ENCODE measurements around the gene CUL1.
"Not testable (repeated sequence)": the region's sequence is repeated elsewhere in the genome, so short reads cannot be mapped to it uniquely, and the experiment has no call there.

The CUL1 gene

DNA sequence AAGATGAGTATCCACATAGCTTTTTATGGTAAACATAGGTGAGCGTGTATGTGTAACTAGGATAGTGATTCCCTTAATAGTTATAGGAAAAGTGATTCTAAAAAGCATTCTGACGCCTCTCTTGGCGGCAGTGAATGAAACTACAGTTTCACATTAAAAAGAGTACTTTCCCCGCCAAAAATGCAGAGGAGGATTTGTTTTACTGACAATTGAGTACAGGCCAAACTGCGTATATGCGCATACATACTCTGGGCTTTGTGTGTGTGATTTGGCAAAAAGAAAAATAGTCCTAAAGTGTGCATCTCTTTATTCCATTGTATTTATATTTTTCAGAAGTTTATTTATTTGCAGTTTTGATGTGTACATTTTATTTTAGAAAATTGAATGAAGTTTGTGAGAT, 10.3 kb downstream of the CUL1 start:
- no peak for FAIRE-seq
- no peak for DNase-seq (ENCODE audit: insufficient read length)
- TF ChIP-seq POLR2AphosphoS5 (IDR thresholded peaks at IDR 0.05; ENCODE audit: low read depth, low read length) (no peak), POLR2A (IDR thresholded peaks at IDR 0.05; ENCODE audit: low read depth, low read length) (no peak), TAF1 (IDR thresholded peaks at IDR 0.05; ENCODE audit: borderline replicate concordance, low read depth, low read length) (no peak)

DNA sequence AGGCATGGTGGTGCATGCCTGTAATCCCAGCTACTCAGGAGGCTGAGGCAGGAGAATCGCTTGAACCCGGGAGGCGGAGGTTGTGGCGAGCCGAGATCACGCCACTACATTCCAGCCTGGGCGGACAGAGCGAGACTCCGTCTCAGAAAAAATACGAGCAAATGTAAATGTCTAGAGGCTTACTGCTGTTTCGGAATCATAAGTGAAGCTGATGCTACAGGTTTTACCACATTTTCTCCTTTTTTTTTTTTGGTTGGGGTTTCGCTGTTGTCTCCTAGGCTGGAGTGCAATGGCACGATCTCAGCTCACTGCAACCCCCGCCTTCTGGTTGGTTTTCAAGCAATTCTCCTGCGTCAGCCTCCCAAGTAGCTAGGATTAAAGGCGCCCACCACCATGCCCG, 11.7 kb downstream of the CUL1 start:
- DNase-seq (ENCODE audit: insufficient read length); FAIRE-seq: not testable (repeated sequence)

- no peak for TF ChIP-seq TAF1 (IDR thresholded peaks at IDR 0.05; ENCODE audit: borderline replicate concordance, low read depth, low read length)
- no peak for TF ChIP-seq POLR2AphosphoS5 (IDR thresholded peaks at IDR 0.05; ENCODE audit: low read depth, low read length)
- TF ChIP-seq POLR2A (IDR thresholded peaks at IDR 0.05; ENCODE audit: low read depth, low read length), result no peak
- FAIRE-seq (peak; percentile 44), DNase-seq (ENCODE audit: insufficient read length) (no peak)
These were observed 12.7 kb downstream of the CUL1 start for GRCh38 chr7:148711191-148712102.

DNA sequence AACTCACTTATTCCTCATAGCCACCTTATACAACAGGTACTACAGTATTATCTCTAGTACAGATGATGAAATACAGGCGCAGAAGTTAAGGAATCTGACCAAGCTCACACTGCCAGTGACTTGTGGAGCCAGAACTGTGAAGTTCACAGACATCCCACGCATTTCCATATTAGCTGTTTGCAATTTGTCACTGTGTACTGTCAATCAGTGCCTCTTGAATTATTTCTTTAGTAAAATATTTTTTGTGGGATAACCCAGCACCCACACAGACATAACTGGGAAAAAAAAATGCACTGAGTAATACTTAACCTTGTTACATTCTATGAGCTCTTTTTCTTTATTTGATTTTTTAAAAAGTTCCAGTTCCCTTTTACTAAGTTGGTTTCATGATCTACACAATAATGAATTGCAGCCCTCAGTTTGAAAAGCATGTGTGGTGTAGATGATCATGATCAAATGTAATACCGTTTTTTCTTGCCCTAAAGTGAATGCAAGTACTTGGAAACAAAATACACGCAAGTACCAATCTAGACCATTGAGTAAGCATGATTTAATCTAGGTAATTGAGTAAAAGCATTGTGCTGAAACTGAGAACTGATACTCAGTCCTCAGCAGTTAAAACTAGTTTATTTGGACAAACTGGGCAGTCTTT, 14.1 kb downstream of the CUL1 start:
- no peak for DNase-seq (ENCODE audit: insufficient read length)
- FAIRE-seq, result peak; percentile 78
- TF ChIP-seq POLR2AphosphoS5 (IDR thresholded peaks at IDR 0.05; ENCODE audit: low read depth, low read length) (no peak), TAF1 (IDR thresholded peaks at IDR 0.05; ENCODE audit: borderline replicate concordance, low read depth, low read length) (no peak), POLR2A (IDR thresholded peaks at IDR 0.05; ENCODE audit: low read depth, low read length) (no peak)

- no peak for DNase-seq (ENCODE audit: insufficient read length)
- TF ChIP-seq POLR2AphosphoS5 (IDR thresholded peaks at IDR 0.05; ENCODE audit: low read depth, low read length) (no peak), POLR2A (IDR thresholded peaks at IDR 0.05; ENCODE audit: low read depth, low read length) (no peak), TAF1 (IDR thresholded peaks at IDR 0.05; ENCODE audit: borderline replicate concordance, low read depth, low read length) (no peak)
- FAIRE-seq, result no peak
These were observed 15.8 kb downstream of the CUL1 start for GRCh38 chr7:148714498-148714897.

DNA sequence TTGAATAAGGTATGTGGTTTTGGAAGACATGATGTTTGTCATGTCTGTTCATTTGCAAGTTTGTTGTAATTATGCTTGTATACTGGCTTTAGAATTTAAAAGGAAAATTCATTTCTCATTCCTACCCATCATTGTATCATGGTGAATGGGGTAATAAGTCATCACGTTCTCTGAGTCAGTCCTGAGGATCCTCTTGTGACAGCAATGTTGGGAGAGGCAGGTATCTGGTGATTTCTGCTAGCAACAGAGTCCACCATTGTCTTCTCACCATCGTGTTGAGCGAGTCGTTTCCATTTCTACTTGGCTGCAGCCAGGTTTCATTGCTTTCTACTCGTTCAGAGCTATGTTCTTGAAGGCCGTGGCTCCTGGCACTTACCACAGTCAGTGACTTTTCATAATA, 16.3 kb downstream of the CUL1 start:
- TF ChIP-seq POLR2AphosphoS5 (IDR thresholded peaks at IDR 0.05; ENCODE audit: low read depth, low read length) (no peak), POLR2A (IDR thresholded peaks at IDR 0.05; ENCODE audit: low read depth, low read length) (no peak), TAF1 (IDR thresholded peaks at IDR 0.05; ENCODE audit: borderline replicate concordance, low read depth, low read length) (no peak)
- DNase-seq (ENCODE audit: insufficient read length), result no peak
- no peak for FAIRE-seq

- TF ChIP-seq TAF1 (IDR thresholded peaks at IDR 0.05; ENCODE audit: borderline replicate concordance, low read depth, low read length), result no peak
- no peak for TF ChIP-seq POLR2A (IDR thresholded peaks at IDR 0.05; ENCODE audit: low read depth, low read length)
- TF ChIP-seq POLR2AphosphoS5 (IDR thresholded peaks at IDR 0.05; ENCODE audit: low read depth, low read length), result no peak
- DNase-seq (ENCODE audit: insufficient read length), result no peak
- no peak for FAIRE-seq
These were observed 18.6 kb downstream of the CUL1 start for GRCh38 chr7:148717266-148717793.

GRCh38 chr7:148718431-148718830, 19.7 kb downstream of the CUL1 start:
- TF ChIP-seq POLR2A (IDR thresholded peaks at IDR 0.05; ENCODE audit: low read depth, low read length) (no peak), POLR2AphosphoS5 (IDR thresholded peaks at IDR 0.05; ENCODE audit: low read depth, low read length) (no peak), TAF1 (IDR thresholded peaks at IDR 0.05; ENCODE audit: borderline replicate concordance, low read depth, low read length) (no peak)
- DNase-seq (ENCODE audit: insufficient read length) (no peak), FAIRE-seq (no peak)

GRCh38 chr7:148719753-148720152, 21.1 kb downstream of the CUL1 start:
- DNase-seq (ENCODE audit: insufficient read length) (no peak), FAIRE-seq (no peak)
- TF ChIP-seq POLR2A (IDR thresholded peaks at IDR 0.05; ENCODE audit: low read depth, low read length) (no peak), POLR2AphosphoS5 (IDR thresholded peaks at IDR 0.05; ENCODE audit: low read depth, low read length) (no peak), TAF1 (IDR thresholded peaks at IDR 0.05; ENCODE audit: borderline replicate concordance, low read depth, low read length) (no peak)

DNA sequence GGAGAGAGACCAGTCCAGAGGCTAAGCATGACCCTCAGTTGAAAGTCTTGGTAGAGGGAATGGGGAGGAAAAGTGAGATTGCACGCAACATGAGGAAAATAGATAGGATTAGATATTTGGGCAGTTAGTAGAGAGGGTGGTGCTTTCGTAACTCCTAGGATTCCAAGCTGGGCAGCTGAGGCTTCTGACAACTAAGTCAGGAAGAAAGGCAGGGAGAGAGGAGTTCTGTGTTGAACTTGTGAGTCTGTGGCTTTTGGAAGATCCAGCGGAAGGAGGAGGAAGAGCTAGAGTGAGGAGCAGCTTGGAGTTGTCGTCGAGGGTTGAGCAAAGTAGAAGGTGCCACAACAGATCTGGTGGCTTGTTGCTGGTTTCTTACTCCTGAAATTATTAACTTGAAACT, 21.8 kb downstream of the CUL1 start:
- DNase-seq (ENCODE audit: insufficient read length) (no peak), FAIRE-seq (no peak)
- no peak for TF ChIP-seq POLR2A (IDR thresholded peaks at IDR 0.05; ENCODE audit: low read depth, low read length)

GRCh38 chr7:148721390-148721789, 22.7 kb downstream of the CUL1 start:
- no peak for DNase-seq (ENCODE audit: insufficient read length)
- FAIRE-seq, result no peak
- TF ChIP-seq POLR2A (IDR thresholded peaks at IDR 0.05; ENCODE audit: low read depth, low read length) (no peak), POLR2AphosphoS5 (IDR thresholded peaks at IDR 0.05; ENCODE audit: low read depth, low read length) (no peak), TAF1 (IDR thresholded peaks at IDR 0.05; ENCODE audit: borderline replicate concordance, low read depth, low read length) (no peak)
